GM19467 (cell line): ENCODE data around the gene CT45A7.
"Not testable (repeated sequence)": the region's sequence is repeated elsewhere in the genome, so short reads cannot be mapped to it uniquely, and the experiment has no call there.

Source experiments
- ATAC-seq: cut with Tn5 transposase; IDR thresholded peaks from one replicate; pipeline ENCODE4 v1.9.1; 2021; ENCODE audit warnings: mild to moderate bottlenecking, moderate library complexity; ENCODE audit not compliant: unreplicated experiment

CT45A7 gene, protein sequence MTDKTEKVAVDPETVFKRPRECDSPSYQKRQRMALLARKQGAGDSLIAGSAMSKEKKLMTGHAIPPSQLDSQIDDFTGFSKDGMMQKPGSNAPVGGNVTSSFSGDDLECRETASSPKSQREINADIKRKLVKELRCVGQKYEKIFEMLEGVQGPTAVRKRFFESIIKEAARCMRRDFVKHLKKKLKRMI

DNA sequence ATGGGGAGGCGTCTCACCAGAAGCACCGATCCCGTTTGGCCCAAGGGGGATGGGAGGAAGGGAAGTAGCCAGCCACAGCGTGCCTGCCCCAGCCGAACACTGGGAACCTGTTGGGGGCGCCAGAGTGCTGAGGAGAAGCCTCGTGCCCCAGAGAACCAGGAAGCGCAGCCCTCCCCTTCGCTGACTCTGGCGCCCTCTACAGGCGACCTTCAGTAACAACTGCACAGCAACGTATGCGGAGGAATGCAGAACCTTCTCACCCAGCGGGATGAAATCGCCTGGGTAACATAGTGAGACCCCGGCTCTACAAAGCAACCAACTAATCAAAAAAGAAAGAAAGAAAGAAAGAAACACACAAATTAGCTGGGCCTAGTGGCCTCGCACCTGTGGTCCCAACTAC, at the start of gene CT45A7:
Gene CT45A7, minus strand, starts transcription at position 101 of the 400 bp plus-strand sequence. CDS start 3,747 bp downstream, outside the sequence.
- not testable (repeated sequence) for ATAC-seq

DNA sequence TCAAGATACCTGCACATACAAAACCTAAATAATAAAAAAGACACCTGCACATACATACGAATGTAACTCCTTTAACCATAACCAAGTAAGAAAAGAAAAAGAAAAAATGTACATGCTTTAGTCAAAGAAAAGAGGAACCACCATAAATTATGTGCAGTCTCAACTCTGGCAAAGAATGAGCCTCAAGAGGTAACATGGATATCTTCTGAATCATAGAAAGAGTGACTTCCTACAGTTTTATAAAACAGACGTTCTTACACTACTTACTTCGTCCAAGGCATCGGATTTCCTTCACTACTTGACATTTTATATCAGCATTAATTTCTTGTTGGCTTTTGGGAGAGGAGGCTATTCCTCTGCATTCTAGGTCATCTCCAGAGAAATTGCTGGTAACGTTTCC, 45.7 kb upstream of the CT45A7 start:
- ATAC-seq, result not testable (repeated sequence)

DNA sequence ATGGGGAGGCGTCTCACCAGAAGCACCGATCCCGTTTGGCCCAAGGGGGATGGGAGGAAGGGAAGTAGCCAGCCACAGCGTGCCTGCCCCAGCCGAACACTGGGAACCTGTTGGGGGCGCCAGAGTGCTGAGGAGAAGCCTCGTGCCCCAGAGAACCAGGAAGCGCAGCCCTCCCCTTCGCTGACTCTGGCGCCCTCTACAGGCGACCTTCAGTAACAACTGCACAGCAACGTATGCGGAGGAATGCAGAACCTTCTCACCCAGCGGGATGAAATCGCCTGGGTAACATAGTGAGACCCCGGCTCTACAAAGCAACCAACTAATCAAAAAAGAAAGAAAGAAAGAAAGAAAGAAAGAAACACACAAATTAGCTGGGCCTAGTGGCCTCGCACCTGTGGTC, 34.6 kb upstream of the CT45A7 start, which contains the start of gene CT45A9:
Gene CT45A9, minus strand, starts transcription at position 101 of the 400 bp plus-strand sequence. CDS start 3,751 bp downstream, outside the sequence.
- not testable (repeated sequence) for ATAC-seq

DNA sequence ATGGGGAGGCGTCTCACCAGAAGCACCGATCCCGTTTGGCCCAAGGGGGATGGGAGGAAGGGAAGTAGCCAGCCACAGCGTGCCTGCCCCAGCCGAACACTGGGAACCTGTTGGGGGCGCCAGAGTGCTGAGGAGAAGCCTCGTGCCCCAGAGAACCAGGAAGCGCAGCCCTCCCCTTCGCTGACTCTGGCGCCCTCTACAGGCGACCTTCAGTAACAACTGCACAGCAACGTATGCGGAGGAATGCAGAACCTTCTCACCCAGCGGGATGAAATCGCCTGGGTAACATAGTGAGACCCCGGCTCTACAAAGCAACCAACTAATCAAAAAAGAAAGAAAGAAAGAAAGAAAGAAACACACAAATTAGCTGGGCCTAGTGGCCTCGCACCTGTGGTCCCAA, 17.4 kb upstream of the CT45A7 start, which contains the start of gene CT45A8:
Gene CT45A8, minus strand, starts transcription at position 101 of the 400 bp plus-strand sequence. CDS start 3,755 bp downstream, outside the sequence.
- ATAC-seq, result not testable (repeated sequence)

DNA sequence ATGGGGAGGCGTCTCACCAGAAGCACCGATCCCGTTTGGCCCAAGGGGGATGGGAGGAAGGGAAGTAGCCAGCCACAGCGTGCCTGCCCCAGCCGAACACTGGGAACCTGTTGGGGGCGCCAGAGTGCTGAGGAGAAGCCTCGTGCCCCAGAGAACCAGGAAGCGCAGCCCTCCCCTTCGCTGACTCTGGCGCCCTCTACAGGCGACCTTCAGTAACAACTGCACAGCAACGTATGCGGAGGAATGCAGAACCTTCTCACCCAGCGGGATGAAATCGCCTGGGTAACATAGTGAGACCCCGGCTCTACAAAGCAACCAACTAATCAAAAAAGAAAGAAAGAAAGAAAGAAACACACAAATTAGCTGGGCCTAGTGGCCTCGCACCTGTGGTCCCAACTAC, 17.2 kb downstream of the CT45A7 start, which contains the start of gene CT45A2:
Gene CT45A2, minus strand, starts transcription at position 101 of the 400 bp plus-strand sequence. CDS start 3,747 bp downstream, outside the sequence.
- not testable (repeated sequence) for ATAC-seq

DNA sequence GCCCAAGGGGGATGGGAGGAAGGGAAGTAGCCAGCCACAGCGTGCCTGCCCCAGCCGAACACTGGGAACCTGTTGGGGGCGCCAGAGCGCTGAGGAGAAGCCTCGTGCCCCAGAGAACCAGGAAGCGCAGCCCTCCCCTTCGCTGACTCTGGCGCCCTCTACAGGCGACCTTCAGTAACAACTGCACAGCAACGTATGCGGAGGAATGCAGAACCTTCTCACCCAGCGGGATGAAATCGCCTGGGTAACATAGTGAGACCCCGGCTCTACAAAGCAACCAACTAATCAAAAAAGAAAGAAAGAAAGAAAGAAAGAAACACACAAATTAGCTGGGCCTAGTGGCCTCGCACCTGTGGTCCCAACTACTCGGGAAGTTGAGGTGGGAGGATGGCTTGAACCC, 34.4 kb downstream of the CT45A7 start, which contains the start of gene CT45A6:
Gene CT45A6, minus strand, starts transcription at position 101 of the 400 bp plus-strand sequence. CDS start 3,794 bp downstream, outside the sequence.
- ATAC-seq, result not testable (repeated sequence)

DNA sequence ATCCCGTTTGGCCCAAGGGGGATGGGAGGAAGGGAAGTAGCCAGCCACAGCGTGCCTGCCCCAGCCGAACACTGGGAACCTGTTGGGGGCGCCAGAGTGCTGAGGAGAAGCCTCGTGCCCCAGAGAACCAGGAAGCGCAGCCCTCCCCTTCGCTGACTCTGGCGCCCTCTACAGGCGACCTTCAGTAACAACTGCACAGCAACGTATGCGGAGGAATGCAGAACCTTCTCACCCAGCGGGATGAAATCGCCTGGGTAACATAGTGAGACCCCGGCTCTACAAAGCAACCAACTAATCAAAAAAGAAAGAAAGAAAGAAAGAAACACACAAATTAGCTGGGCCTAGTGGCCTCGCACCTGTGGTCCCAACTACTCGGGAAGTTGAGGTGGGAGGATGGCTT, 51.7 kb downstream of the CT45A7 start, which contains the start of gene CT45A5:
Gene CT45A5, minus strand, starts transcription at position 101 of the 400 bp plus-strand sequence. CDS start 3,774 bp downstream, outside the sequence.
- ATAC-seq, result not testable (repeated sequence)
